ENCODE measurements around the gene TUBB8B.
"Not testable (repeated sequence)": the region's sequence is repeated elsewhere in the genome, so short reads cannot be mapped to it uniquely, and the experiment has no call there.

- not testable (repeated sequence) for TF ChIP-seq CTCF (IDR thresholded peaks at IDR 0.05 in 8 of 11, conservative IDR thresholded peaks at IDR 0.05 in 3 of 11); POLR2AphosphoS5 (IDR thresholded peaks at IDR 0.05); POLR2A (IDR thresholded peaks at IDR 0.05)
Measured at GRCh38 chr18:49176-49665, at the start of gene TUBB8B.
